Motor neuron (in vitro differentiated cells): Measurements from ENCODE around the gene RBP5. TPM values are rescaled to one million over a fixed set of nuclear protein-coding genes. Genes with fewer than 3 reads are reported as not detected.

ENCODE experiments used
- ATAC-seq, 8 experiments: fragments of 200-7000 bp; cut with Tn5 transposase; replicated peaks in 6 of 8; 2 replicates each; pipeline ENCODE4 v1.8.0; 2021; ENCODE audit warnings: mild to moderate bottlenecking in 8 of 8, moderate library complexity in 8 of 8
- H3K27ac ChIP-seq, 2 donors: fragments of 250-450 bp; sonication (Bioruptor Pico); 2 replicates each; pipeline ENCODE4 v1.9.0; 2021; ENCODE audit warnings: antibody characterized with exemption in 2 of 2, mild to moderate bottlenecking in 2 of 2, moderate library complexity in 1 of 2
- H3K4me1 ChIP-seq, 2 donors: fragments of 250-450 bp; sonication (Bioruptor Pico); replicated peaks in 1 of 2; 2 replicates each; pipeline ENCODE4 v1.6.1; 2021; ENCODE audit warnings: antibody characterized with exemption in 2 of 2, mild to moderate bottlenecking in 2 of 2, moderate library complexity in 1 of 2
- H3K4me3 ChIP-seq, 5 donors: fragments of 250-450 bp; sonication (Bioruptor Pico); 2 replicates each; pipeline ENCODE4 v1.9.0; 2021; ENCODE audit warnings: antibody characterized with exemption in 5 of 5, mild to moderate bottlenecking in 5 of 5, moderate library complexity in 4 of 5
- WGBS, 10 experiments: fragments of 450-650 bp; shearing (Covaris generic); methylation state at CpG; one replicate each; pipeline ENCODE4 v1.0.0; 2022; 5-methylcytosine and 5-hydroxymethylcytosine counted together
- in situ Hi-C, 9 experiments: fragments of 400-800 bp; cut with MboI; loops; one replicate each; pipeline ENCODE4 v1.15.0; 2021; ENCODE audit warnings: low sequenced_read_pairs in 9 of 9, low pct_unique_long_range_greater_than_20kb in 2 of 9; ENCODE audit not compliant: unreplicated experiment in 9 of 9
- total RNA-seq, 8 experiments: library from RNA; unstranded; fragments of 300-600 nt; gene quantifications; 2 replicates each; pipeline versions ENCODE4 v1.2.3 to v1.2.4, GENCODE V29; 2022

The RBP5 gene
- total RNA-seq, 8 experiments from 2014 or later, result 0.38 to 5.4 (median 1.4) TPM

DNA sequence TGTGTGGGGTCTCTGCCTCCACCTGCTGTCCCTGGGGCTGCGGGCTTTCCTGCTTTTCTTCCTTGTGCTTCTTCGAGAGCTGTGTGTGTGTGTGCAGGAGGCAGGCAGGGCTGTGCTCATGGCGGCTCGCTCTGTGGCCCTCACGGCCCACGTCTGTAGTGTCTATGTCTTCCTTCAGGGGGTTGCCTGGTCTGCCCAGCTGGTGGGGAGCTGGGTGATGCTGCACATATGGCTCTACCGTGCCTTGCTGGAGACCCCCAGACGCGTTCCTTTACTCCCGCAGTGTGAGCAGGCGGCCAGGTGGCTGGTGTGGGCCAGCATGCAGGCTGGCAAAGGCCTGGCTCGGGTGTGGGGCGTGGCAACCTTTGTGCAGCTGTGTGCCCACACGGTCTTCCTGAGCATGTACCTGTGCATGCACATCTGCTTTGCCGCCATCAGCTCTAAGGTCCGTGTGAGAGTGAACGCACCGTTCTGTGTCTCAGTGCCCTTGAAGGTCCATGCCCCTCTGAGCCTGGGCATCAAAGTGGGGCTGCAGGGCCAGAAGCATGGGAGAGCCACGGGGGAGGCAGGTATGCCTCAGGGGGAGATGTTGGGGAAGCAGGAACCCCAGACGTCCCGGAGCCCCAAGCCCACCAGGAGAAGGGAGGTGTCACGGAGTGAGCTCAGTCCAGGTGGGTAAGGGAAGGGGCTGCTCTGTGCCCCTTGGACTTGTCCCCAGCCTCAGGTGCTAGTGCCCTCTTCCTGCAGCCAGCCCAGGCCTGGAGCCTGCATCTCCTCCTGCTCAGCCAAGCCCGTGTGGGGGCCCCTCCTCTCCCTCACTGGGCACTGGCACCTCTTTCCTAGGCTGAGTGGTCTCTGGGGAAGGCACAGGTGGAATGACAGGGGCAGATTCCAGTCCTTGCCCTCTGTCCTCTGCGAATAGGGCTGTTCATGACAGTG is 27.8 kb upstream of the RBP5 start:
- no peak for ATAC-seq
- in situ Hi-C loops, result no loop called here
- Histone ChIP-seq H3K4me1 (no peaks in the 10 kb centered on the region), H3K4me3 (no peak overlapping the region), H3K27ac (no peak overlapping the region)
- 44 to 86% (median 60%) methylated on average over 1 to 4 of the region's 24 CpGs; no CpG with 5 or more reads in 5 of the 10 experiments for WGBS, 10 experiments

GRCh38 chr12:7155471-7156034 is 26.9 kb upstream of the RBP5 start:
- ATAC-seq, result peak in 6 of 8 experiments; percentile 6 to 85 (median 21)
- in situ Hi-C loops, result no loop called here
- H3K4me1 ChIP-seq, result no peaks in the 10 kb centered on the region
- 78 to 100% (median 80%) methylated on average over 1 to 6 of the region's 8 CpGs; no CpG with 5 or more reads in 7 of the 10 experiments for WGBS, 10 experiments
- no peak overlapping the region for H3K4me3 ChIP-seq
- no peak overlapping the region for H3K27ac ChIP-seq

GRCh38 chr12:7154901-7155470 is 26.3 kb upstream of the RBP5 start:
- in situ Hi-C loops, result no loop called here
- no peak overlapping the region for H3K27ac ChIP-seq
- no peaks in the 10 kb centered on the region for H3K4me1 ChIP-seq
- peak in 2 of 8 experiments; percentile 3 to 9 for ATAC-seq
- no peak overlapping the region for H3K4me3 ChIP-seq
- 50 to 97% (median 86%) methylated on average over 2 to 10 of the region's 12 CpGs for WGBS, 10 experiments

DNA sequence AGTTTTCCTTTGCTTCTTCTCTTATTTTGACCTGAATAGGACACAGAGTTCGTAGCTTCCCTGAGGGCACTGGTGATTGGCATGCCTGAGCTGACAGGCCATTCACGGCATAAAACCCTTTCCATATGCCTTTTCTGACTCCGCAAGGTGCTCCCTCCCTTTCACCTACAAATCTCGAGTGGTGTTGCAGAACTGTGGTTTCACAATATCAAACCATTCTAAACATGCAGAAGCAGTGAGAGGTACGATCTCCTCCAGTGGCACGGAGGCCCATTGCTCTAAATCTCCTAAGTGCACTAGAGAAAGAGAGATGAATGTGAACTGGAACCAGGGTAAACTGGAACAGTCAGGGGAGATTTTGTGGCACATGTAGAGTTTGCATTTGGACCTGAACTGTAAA is 25.4 kb upstream of the RBP5 start:
- Histone ChIP-seq H3K4me1 (no peaks in the 10 kb centered on the region), H3K4me3 (no peak overlapping the region), H3K27ac (no peak overlapping the region)
- WGBS, 10 experiments, result 63 to 100% (median 88%) methylated on average over 2 to 6 of the region's 6 CpGs; no CpG with 5 or more reads in 4 of the 10 experiments
- ATAC-seq, result no peak
- in situ Hi-C loops, result no loop called here

DNA sequence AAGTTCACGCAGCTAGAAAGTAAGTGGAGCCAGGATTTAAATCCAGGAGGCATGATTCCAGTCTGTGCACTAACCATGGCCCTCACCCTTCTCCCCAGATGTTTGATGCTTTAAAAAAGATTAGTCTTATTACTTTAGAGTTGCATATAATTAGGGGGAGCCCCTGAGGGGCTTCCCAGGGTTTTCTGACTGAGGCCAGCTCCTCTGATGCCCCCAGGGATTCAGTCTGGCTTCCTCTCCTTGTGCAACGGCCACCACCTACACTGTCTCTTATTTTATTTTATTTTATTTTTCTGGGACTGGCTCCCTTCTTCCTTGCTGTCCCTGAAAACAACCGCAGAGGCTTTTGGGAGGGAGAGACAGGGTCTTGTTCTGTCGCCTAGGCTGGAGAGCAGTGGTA is 24.1 kb upstream of the RBP5 start:
- ATAC-seq, result no peak
- WGBS, 10 experiments, result 88 to 100% (median 96%) methylated on average over 1 to 2 of the region's 4 CpGs; no CpG with 5 or more reads in 2 of the 10 experiments
- Histone ChIP-seq H3K27ac (no peak overlapping the region), H3K4me1 (no peaks in the 10 kb centered on the region), H3K4me3 (no peak overlapping the region)
- in situ Hi-C loops, result no loop called here

DNA sequence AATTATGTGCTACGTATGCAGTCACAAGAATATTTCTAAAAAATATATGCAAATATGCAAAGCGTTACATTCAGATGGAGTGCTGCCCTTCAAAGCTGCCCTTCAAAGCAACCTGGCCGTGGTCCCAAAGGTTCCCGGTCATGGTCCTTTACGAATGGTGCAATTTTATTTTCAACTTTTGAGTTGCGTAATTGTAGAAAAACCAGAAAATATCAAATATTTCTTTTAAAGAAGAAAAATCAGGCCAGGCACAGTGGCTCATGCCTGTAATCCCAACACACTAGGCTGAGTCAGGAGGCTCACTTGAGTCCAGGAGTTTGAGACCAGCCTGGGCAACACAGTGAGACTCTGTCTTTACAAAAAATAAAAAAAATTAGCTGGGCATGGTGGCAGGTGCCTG is 22.8 kb upstream of the RBP5 start:
- Histone ChIP-seq H3K4me1 (no peaks in the 10 kb centered on the region), H3K4me3 (no peak overlapping the region), H3K27ac (no peak overlapping the region)
- 55 to 100% (median 95%) methylated on average over 1 to 6 of the region's 6 CpGs for WGBS, 10 experiments
- ATAC-seq, result no peak
- in situ Hi-C loops, result no loop called here

GRCh38 chr12:7150841-7151240 is 22.2 kb upstream of the RBP5 start:
- WGBS, 10 experiments, result 93% methylated on average over 3 of the region's 6 CpGs; no CpG with 5 or more reads in 9 of the 10 experiments
- in situ Hi-C loops, result no loop called here

GRCh38 chr12:7150356-7150755 is 21.7 kb upstream of the RBP5 start:
- ATAC-seq, result no peak
- Histone ChIP-seq H3K4me3 (no peak overlapping the region), H3K27ac (no peak overlapping the region), H3K4me1 (no peaks in the 10 kb centered on the region)
- WGBS, 10 experiments, result 78 to 100% (median 95%) methylated on average over 2 to 11 of the region's 12 CpGs; no CpG with 5 or more reads in 3 of the 10 experiments
- in situ Hi-C loops, result no loop called here

More at GRCh38 chr12:7150841-7151240, 22.2 kb upstream of the RBP5 start:
- H3K27ac ChIP-seq, result no peak overlapping the region
- no peak overlapping the region for H3K4me3 ChIP-seq
- no peak for ATAC-seq
- no peaks in the 10 kb centered on the region for H3K4me1 ChIP-seq

DNA sequence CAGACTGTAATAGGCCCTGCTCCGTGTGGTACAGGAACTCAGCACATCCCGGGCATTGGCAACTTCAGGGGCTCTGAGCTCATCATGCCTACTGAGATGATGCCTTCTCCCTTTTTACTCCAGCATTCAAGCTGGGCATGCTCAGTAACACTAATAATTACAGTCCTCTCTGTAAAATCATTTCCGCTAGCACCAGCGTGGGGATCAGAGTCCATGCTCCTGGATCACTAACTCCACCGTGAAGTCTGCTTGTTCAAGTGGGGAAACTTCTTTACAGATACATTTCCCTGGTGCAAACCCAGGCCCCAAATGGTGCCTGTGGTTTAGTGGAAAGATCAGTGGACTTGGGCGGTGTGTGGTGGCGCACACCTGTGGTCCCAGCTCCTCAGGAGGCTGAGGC is 18.2 kb upstream of the RBP5 start:
- no peak overlapping the region for H3K4me3 ChIP-seq
- no peaks in the 10 kb centered on the region for H3K4me1 ChIP-seq
- in situ Hi-C loops, result no loop called here
- H3K27ac ChIP-seq, result no peak overlapping the region
- no peak for ATAC-seq
- WGBS, 10 experiments, result 85 to 100% (median 95%) methylated on average over 3 to 5 of the region's 7 CpGs; no CpG with 5 or more reads in 6 of the 10 experiments

GRCh38 chr12:7146228-7146627 is 17.5 kb upstream of the RBP5 start:
- Histone ChIP-seq H3K27ac (no peak overlapping the region), H3K4me1 (no peaks in the 10 kb centered on the region), H3K4me3 (no peak overlapping the region)
- ATAC-seq, result no peak
- in situ Hi-C loops, result no loop called here
- 57 to 100% (median 94%) methylated on average over 1 to 6 of the region's 7 CpGs; no CpG with 5 or more reads in 1 of the 10 experiments for WGBS, 10 experiments

GRCh38 chr12:7145671-7146070 is 17.0 kb upstream of the RBP5 start:
- no peak overlapping the region for H3K27ac ChIP-seq
- WGBS, 10 experiments, result 0 to 100% (median 69%) methylated on average over 1 to 3 of the region's 4 CpGs
- H3K4me1 ChIP-seq, result no peaks in the 10 kb centered on the region
- in situ Hi-C loops, result no loop called here
- no peak overlapping the region for H3K4me3 ChIP-seq
- ATAC-seq, result no peak

DNA sequence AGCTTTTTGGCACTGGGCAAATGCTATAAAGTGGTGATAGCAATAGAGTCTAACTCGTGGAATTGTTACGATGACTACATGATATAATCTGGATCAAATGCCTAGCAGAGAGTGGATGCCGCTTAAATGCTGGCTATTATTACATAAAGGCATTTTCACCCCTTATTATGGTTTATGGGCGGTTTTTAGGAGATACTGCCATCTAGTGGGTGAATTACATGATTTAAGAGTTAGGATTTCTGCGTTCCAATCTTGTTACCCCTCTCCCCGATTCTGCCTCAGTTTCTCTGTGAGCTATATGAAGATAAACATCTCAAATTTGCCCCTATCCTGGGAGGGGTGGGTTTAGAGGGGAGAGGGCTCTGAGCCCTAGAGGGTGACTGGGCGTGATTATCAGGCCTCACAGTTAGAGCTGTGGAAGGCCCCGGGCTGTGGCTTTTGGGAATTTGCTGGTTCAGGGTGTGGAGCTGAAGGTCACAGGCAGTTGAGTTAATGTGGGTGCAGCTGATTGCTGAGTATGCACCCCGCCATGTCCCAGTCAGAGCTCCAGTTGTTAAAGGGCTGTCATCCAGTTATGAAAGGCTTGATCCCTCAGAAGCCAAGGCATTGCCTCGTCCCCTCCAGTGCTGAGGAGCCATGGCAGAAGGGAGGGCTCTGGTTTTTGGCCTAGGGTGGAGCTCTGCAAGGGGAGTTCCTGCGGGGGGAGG is 15.9 kb upstream of the RBP5 start:
- 10 to 100% (median 52%) methylated on average over 3 to 9 of the region's 11 CpGs; no CpG with 5 or more reads in 1 of the 10 experiments for WGBS, 10 experiments
- H3K4me1 ChIP-seq, result no peaks in the 10 kb centered on the region
- H3K4me3 ChIP-seq, result no peak overlapping the region
- ATAC-seq, result peak in 3 of 8 experiments; percentile 68 to 87 (median 79)
- H3K27ac ChIP-seq, result no peak overlapping the region
- in situ Hi-C loops, result no loop called here

DNA sequence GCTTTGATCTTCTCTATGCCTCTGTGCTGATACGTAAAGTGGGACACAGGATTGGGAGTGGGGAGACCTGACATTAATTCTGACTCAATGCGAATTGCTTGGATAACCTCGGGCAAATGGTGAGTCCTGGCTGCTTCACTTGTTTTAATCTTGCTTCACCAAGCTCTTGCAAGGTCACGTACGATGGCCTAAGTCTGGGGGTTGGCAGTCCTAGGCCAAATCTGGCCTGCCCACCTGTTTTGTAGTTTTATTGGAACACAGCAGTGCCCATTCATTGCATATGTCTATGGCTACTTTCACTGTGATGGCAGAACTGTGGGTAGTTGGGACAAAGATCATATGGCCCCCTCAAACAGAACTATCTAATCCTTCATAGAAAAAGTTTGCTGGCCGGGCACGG is 14.9 kb upstream of the RBP5 start:
- in situ Hi-C loops, result no loop called here
- H3K4me3 ChIP-seq, result no peak overlapping the region
- WGBS, 10 experiments, result 60 to 100% (median 94%) methylated on average over 1 to 5 of the region's 7 CpGs; no CpG with 5 or more reads in 3 of the 10 experiments
- H3K4me1 ChIP-seq, result no peaks in the 10 kb centered on the region
- no peak for ATAC-seq
- H3K27ac ChIP-seq, result no peak overlapping the region
